ENCODE measurements around the gene SYNPO2. TPM values are rescaled to one million over a fixed set of nuclear protein-coding genes. Genes with fewer than 3 reads are reported as not detected.

The SYNPO2 gene
- total RNA-seq, 1 donor from 2014 or later = 0.42 TPM

- DNase-seq (ENCODE audit: low read depth) = no peak
- H3K36me3 ChIP-seq (ENCODE audit: control insufficient read depth, insufficient read depth, low read length) = no peaks in the 10 kb centered on the region
- H3K27me3 ChIP-seq (ENCODE audit: control insufficient read depth, insufficient read depth, low read length) = no peaks in the 10 kb centered on the region
- no peak overlapping the region for H3K4me3 ChIP-seq (ENCODE audit: low read depth, low read length)
- TF ChIP-seq CTCF (IDR thresholded peaks at IDR 0.05; ENCODE audit: insufficient read depth, low read length, poor library complexity, severe bottlenecking) = no peak
Observed at GRCh38 chr4:119024102-119024501, 135.4 kb downstream of the SYNPO2 start.

- peak; percentile 56 for DNase-seq (ENCODE audit: low read depth)
- Histone ChIP-seq H3K36me3 (ENCODE audit: control insufficient read depth, insufficient read depth, low read length) (no peaks in the 10 kb centered on the region), H3K4me3 (ENCODE audit: low read depth, low read length) (no peak overlapping the region), H3K27me3 (ENCODE audit: control insufficient read depth, insufficient read depth, low read length) (no peaks in the 10 kb centered on the region)
- TF ChIP-seq CTCF (IDR thresholded peaks at IDR 0.05; ENCODE audit: insufficient read depth, low read length, poor library complexity, severe bottlenecking) = no peak
Observed at GRCh38 chr4:119025420-119025819, 136.8 kb downstream of the SYNPO2 start.

GRCh38 chr4:119025916-119026661, 137.4 kb downstream of the SYNPO2 start:
- no peak for TF ChIP-seq CTCF (IDR thresholded peaks at IDR 0.05; ENCODE audit: insufficient read depth, low read length, poor library complexity, severe bottlenecking)
- DNase-seq (ENCODE audit: low read depth) = peak; percentile 77

GRCh38 chr4:119026662-119027444, 138.2 kb downstream of the SYNPO2 start:
- TF ChIP-seq CTCF (IDR thresholded peaks at IDR 0.05; ENCODE audit: insufficient read depth, low read length, poor library complexity, severe bottlenecking) = no peak

More at GRCh38 chr4:119025916-119026661, 137.4 kb downstream of the SYNPO2 start:
- Histone ChIP-seq H3K4me3 (ENCODE audit: low read depth, low read length) (no peak overlapping the region), H3K27me3 (ENCODE audit: control insufficient read depth, insufficient read depth, low read length) (no peaks in the 10 kb centered on the region), H3K36me3 (ENCODE audit: control insufficient read depth, insufficient read depth, low read length) (no peaks in the 10 kb centered on the region)

GRCh38 chr4:119027811-119028210, 139.2 kb downstream of the SYNPO2 start:
- TF ChIP-seq CTCF (IDR thresholded peaks at IDR 0.05; ENCODE audit: insufficient read depth, low read length, poor library complexity, severe bottlenecking) = no peak
- no peak for DNase-seq (ENCODE audit: low read depth)
- no peak overlapping the region for H3K4me3 ChIP-seq (ENCODE audit: low read depth, low read length)
- no peaks in the 10 kb centered on the region for H3K36me3 ChIP-seq (ENCODE audit: control insufficient read depth, insufficient read depth, low read length)
- no peaks in the 10 kb centered on the region for H3K27me3 ChIP-seq (ENCODE audit: control insufficient read depth, insufficient read depth, low read length)

More at GRCh38 chr4:119026662-119027444, 138.2 kb downstream of the SYNPO2 start:
- H3K4me3 ChIP-seq (ENCODE audit: low read depth, low read length) = no peak overlapping the region
- H3K27me3 ChIP-seq (ENCODE audit: control insufficient read depth, insufficient read depth, low read length) = no peaks in the 10 kb centered on the region
- H3K36me3 ChIP-seq (ENCODE audit: control insufficient read depth, insufficient read depth, low read length) = no peaks in the 10 kb centered on the region
- no peak for DNase-seq (ENCODE audit: low read depth)
